Parathyroid adenoma (tissue), 2 donors: ENCODE results near the gene CLCN6.

Experiments
- H2AFZ ChIP-seq: fragments of 300-600 bp; sonication (generic); one replicate; pipeline ENCODE4 v1.7.0; 2017; ENCODE audit warnings: antibody characterized with exemption, mild to moderate bottlenecking
- H3K27ac ChIP-seq: fragments of 300-600 bp; sonication (generic); one replicate; pipeline ENCODE4 v1.7.0; 2017
- H3K27me3 ChIP-seq: fragments of 300-600 bp; sonication (generic); one replicate; pipeline ENCODE4 v1.7.0; 2017; ENCODE audit warnings: low read length; ENCODE audit not compliant: control insufficient read depth, insufficient read depth
- H3K36me3 ChIP-seq: fragments of 300-600 bp; sonication (generic); one replicate; pipeline ENCODE4 v1.7.0; 2017; ENCODE audit warnings: low read length; ENCODE audit not compliant: control insufficient read depth, insufficient read depth
- H3K4me1 ChIP-seq: fragments of 300-600 bp; sonication (generic); one replicate; pipeline ENCODE4 v1.7.0; 2017; ENCODE audit warnings: control low read depth
- H3K4me2 ChIP-seq: fragments of 300-600 bp; sonication (generic); one replicate; pipeline ENCODE4 v1.7.0; 2017; ENCODE audit warnings: low read length
- H3K4me3 ChIP-seq: fragments of 300-600 bp; sonication (generic); one replicate; pipeline ENCODE4 v1.7.0; 2017; ENCODE audit warnings: low read depth, low read length
- H3K79me2 ChIP-seq: fragments of 300-600 bp; sonication (generic); one replicate; pipeline ENCODE4 v1.7.0; 2017; ENCODE audit warnings: control low read depth
- H3K9ac ChIP-seq: fragments of 300-600 bp; sonication (generic); one replicate; pipeline ENCODE4 v1.7.0; 2017; ENCODE audit warnings: mild to moderate bottlenecking
- H3K9me3 ChIP-seq: fragments of 300-600 bp; sonication (generic); one replicate; pipeline ENCODE4 v1.7.0; 2017; ENCODE audit warnings: low read length; ENCODE audit not compliant: control insufficient read depth
- TF ChIP-seq, protein P1 (sequence below): fragments of 300-600 bp; sonication (generic); IDR thresholded peaks from one replicate; pipeline ENCODE4 v1.7.0; 2017; ENCODE audit warnings: antibody characterized with exemption, mild to moderate bottlenecking
- donor health status: primary hyperparathyroidism.

Gene CLCN6

GRCh38 chr1:11767922-11768704, 37.9 kb upstream of the CLCN6 start:
- Histone ChIP-seq H3K79me2 (no peaks in the 10 kb centered on the region), H3K4me1 (no peaks in the 10 kb centered on the region), H3K27me3 (no peaks in the 10 kb centered on the region), H3K27ac (no peak overlapping the region), H2AFZ (no peak overlapping the region), H3K4me2 (no peak overlapping the region), H3K36me3 (no peaks in the 10 kb centered on the region), H3K4me3 (no peak overlapping the region), H3K9me3 (no peaks in the 10 kb centered on the region), H3K9ac (no peak overlapping the region)
- TF ChIP-seq, protein P1, sequence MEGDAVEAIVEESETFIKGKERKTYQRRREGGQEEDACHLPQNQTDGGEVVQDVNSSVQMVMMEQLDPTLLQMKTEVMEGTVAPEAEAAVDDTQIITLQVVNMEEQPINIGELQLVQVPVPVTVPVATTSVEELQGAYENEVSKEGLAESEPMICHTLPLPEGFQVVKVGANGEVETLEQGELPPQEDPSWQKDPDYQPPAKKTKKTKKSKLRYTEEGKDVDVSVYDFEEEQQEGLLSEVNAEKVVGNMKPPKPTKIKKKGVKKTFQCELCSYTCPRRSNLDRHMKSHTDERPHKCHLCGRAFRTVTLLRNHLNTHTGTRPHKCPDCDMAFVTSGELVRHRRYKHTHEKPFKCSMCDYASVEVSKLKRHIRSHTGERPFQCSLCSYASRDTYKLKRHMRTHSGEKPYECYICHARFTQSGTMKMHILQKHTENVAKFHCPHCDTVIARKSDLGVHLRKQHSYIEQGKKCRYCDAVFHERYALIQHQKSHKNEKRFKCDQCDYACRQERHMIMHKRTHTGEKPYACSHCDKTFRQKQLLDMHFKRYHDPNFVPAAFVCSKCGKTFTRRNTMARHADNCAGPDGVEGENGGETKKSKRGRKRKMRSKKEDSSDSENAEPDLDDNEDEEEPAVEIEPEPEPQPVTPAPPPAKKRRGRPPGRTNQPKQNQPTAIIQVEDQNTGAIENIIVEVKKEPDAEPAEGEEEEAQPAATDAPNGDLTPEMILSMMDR, result no peak

DNA sequence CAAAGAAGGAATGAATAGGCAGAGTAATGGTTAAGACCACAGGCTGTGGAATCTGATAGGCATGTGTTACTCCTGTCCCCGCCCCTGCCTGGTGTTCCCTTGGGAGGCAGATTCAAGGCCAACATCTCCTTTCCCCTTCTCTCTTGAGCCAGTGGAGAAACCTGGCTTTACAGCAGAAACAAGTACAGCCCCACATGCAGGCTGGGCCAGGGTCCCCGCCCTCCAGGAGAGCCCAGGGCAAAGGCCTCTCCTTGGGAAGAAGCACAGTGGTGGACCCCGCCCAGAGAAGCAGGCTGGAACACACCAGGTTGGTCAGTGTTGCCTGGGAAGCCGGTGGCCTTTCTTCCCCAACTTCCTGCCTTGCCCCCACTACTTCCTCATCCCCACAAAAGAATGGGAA, 37.2 kb upstream of the CLCN6 start:
- Histone ChIP-seq H3K4me1 (no peaks in the 10 kb centered on the region), H3K4me2 (no peak overlapping the region), H2AFZ (no peak overlapping the region), H3K27ac (no peak overlapping the region), H3K4me3 (no peak overlapping the region), H3K9me3 (no peaks in the 10 kb centered on the region), H3K27me3 (no peaks in the 10 kb centered on the region), H3K36me3 (no peaks in the 10 kb centered on the region), H3K79me2 (no peaks in the 10 kb centered on the region), H3K9ac (no peak overlapping the region)
- TF ChIP-seq, protein P1, result no peak

- H2AFZ ChIP-seq, result no peak overlapping the region
- no peaks in the 10 kb centered on the region for H3K4me1 ChIP-seq
- no peak overlapping the region for H3K9ac ChIP-seq
- H3K27me3 ChIP-seq, result no peaks in the 10 kb centered on the region
- H3K36me3 ChIP-seq, result no peaks in the 10 kb centered on the region
- no peak overlapping the region for H3K27ac ChIP-seq
- no peak overlapping the region for H3K4me3 ChIP-seq
- TF ChIP-seq, protein P1, result no peak
- H3K79me2 ChIP-seq, result no peaks in the 10 kb centered on the region
- H3K4me2 ChIP-seq, result no peak overlapping the region
- no peaks in the 10 kb centered on the region for H3K9me3 ChIP-seq
Measured at GRCh38 chr1:11769274-11769673, 36.7 kb upstream of the CLCN6 start.

DNA sequence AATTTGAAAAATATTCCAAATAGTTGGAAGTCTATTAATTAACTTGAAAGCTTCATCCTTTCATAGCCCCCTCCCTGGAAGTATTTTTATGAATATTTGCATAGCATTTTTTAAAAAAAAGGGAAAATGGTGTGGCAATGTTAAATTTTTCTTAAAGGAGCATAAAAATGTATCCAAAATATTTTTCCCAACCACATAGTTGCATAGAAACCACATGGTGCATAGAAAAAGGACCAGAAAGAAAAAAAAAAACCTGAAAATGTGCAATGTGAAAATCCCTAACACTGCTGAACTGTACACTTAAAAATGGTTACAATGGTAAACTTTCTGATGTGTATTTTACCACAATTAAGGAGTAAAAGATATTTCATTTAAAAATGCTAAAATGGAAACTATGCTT, 36.0 kb upstream of the CLCN6 start:
- Histone ChIP-seq H3K4me3 (no peak overlapping the region), H3K27me3 (no peaks in the 10 kb centered on the region), H2AFZ (no peak overlapping the region), H3K9me3 (no peaks in the 10 kb centered on the region), H3K79me2 (no peaks in the 10 kb centered on the region), H3K4me1 (no peaks in the 10 kb centered on the region), H3K4me2 (no peak overlapping the region), H3K36me3 (no peaks in the 10 kb centered on the region), H3K9ac (no peak overlapping the region), H3K27ac (no peak overlapping the region)
- TF ChIP-seq, protein P1, result no peak

DNA sequence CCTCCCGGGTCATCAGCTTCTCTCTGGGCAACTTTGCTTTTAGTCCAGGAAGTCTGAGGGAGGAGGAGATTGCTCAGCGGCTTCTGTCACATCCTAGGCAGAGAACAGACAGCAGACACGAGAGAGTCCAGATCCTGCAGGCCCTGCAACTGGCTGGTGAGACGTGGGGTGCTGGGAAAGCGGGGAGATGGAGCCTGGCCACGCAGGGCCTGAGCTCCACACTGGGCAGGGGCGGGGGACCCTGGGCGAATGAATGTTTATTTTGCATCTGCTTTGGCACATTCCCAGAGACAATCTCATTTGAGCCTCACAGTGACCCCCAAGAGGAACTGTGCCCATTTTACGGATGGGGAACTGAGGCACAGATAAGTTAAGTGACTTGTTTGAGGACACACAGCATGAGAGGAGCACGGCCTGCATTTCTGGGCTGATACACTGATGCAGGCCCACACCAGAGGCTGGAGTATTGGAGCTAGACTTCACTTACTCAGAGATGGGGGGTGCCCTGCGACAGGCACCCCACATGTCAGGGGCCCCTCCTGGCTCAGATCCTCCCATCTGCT, 34.4 kb upstream of the CLCN6 start:
- Histone ChIP-seq H3K4me1 (no peaks in the 10 kb centered on the region), H3K9ac (no peak overlapping the region), H2AFZ (no peak overlapping the region), H3K9me3 (no peaks in the 10 kb centered on the region), H3K27ac (no peak overlapping the region), H3K4me3 (no peak overlapping the region), H3K36me3 (no peaks in the 10 kb centered on the region), H3K4me2 (no peak overlapping the region), H3K27me3 (no peaks in the 10 kb centered on the region), H3K79me2 (no peaks in the 10 kb centered on the region)
- TF ChIP-seq, protein P1, result no peak
